ENCODE results near the gene CCDC106.

DNA sequence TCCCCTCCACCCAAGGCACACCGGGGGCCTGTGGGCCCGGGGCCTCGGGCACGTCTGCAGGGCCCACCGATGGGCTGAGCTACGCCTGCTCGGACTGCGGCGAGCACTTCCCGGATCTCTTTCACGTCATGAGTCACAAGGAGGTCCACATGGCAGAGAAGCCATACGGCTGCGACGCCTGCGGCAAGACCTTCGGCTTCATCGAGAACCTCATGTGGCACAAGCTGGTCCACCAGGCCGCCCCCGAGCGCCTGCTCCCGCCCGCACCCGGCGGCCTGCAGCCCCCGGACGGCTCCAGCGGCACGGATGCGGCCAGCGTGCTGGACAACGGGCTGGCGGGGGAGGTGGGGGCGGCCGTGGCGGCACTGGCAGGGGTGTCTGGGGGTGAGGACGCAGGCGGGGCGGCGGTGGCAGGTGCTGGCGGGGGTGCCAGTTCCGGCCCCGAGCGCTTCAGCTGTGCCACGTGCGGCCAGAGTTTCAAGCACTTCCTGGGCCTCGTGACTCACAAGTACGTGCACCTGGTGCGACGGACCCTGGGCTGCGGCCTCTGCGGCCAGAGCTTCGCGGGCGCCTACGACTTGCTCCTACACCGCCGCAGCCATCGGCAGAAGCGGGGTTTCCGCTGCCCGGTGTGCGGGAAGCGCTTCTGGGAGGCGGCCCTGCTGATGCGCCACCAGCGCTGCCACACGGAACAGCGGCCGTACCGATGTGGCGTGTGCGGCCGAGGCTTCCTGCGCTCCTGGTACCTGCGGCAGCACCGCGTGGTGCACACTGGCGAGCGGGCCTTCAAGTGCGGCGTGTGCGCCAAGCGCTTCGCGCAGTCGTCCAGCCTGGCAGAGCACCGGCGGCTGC, 32.2 kb upstream of the CCDC106 start:
- TF ChIP-seq, protein P1, sequence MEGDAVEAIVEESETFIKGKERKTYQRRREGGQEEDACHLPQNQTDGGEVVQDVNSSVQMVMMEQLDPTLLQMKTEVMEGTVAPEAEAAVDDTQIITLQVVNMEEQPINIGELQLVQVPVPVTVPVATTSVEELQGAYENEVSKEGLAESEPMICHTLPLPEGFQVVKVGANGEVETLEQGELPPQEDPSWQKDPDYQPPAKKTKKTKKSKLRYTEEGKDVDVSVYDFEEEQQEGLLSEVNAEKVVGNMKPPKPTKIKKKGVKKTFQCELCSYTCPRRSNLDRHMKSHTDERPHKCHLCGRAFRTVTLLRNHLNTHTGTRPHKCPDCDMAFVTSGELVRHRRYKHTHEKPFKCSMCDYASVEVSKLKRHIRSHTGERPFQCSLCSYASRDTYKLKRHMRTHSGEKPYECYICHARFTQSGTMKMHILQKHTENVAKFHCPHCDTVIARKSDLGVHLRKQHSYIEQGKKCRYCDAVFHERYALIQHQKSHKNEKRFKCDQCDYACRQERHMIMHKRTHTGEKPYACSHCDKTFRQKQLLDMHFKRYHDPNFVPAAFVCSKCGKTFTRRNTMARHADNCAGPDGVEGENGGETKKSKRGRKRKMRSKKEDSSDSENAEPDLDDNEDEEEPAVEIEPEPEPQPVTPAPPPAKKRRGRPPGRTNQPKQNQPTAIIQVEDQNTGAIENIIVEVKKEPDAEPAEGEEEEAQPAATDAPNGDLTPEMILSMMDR (conservative IDR thresholded peaks at IDR 0.05): no peak
- no peak for TF ChIP-seq ZFX (IDR thresholded peaks at IDR 0.05)

All from C4-2B (cell line).